Stomach (tissue), 9 donors: ENCODE measurements around the gene ALS2CL. TPM values are rescaled to one million over a fixed set of nuclear protein-coding genes. Genes with fewer than 3 reads are reported as not detected.

ENCODE experiments used
- DNase-seq, 2 donors: peaks; one replicate each; pipeline versions ENCODE4 v3.0.0 to v3.0.0-alpha.2; 2013 to 2019
- H3K27ac ChIP-seq, 5 donors: fragments of 200-600 bp in 4 of 5; sonication (generic) in 4 of 5; one replicate each; pipeline ENCODE4 v1.5.1; 2013 to 2019; ENCODE audit warnings: mild to moderate bottlenecking in 1 of 5, moderate library complexity in 1 of 5
- H3K27me3 ChIP-seq, 3 donors: fragments of 200-600 bp; sonication (generic); one replicate each; pipeline ENCODE4 v1.5.1; 2017 to 2019; ENCODE audit warnings: mixed run types in 1 of 3
- H3K36me3 ChIP-seq, 4 donors: fragments of 200-600 bp; sonication (generic); 1 replicate in 3 of 4; 2 replicates in 1 of 4; pipeline ENCODE4 v1.5.1; 2016 to 2019
- H3K4me1 ChIP-seq, 4 donors: fragments of 200-600 bp; sonication (generic); one replicate each; pipeline ENCODE4 v1.5.1; 2016 to 2019
- H3K4me3 ChIP-seq, 4 donors: fragments of 200-600 bp; sonication (generic) in 3 of 4; one replicate each; pipeline ENCODE4 v1.5.1; 2016 to 2019; ENCODE audit warnings: mild to moderate bottlenecking in 1 of 4
- H3K9me3 ChIP-seq, 4 donors: fragments of 200-600 bp; sonication (generic); one replicate each; pipeline ENCODE4 v1.5.1; 2016 to 2019
- CTCF ChIP-seq, 7 experiments: fragments of 450-650 bp in 4 of 7; fragments of 200-600 bp in 3 of 7; sonication (generic) in 3 of 7; IDR thresholded peaks; one replicate each; pipeline ENCODE4 v1.5.1; 2016 to 2019; ENCODE audit warnings: antibody characterized with exemption in 7 of 7, control low read depth in 2 of 7, mild to moderate bottlenecking in 1 of 7
- EP300 ChIP-seq: sonication (generic); formaldehyde crosslinking; IDR thresholded peaks from one replicate; pipeline ENCODE4 v1.6.1; 2017; ENCODE audit warnings: antibody characterized with exemption
- POLR2A ChIP-seq, 4 donors: fragments of 450-650 bp; IDR thresholded peaks; one replicate each; pipeline ENCODE4 v1.6.1; 2016; ENCODE audit warnings: antibody characterized with exemption in 4 of 4, control low read depth in 2 of 4, mild to moderate bottlenecking in 1 of 4, moderate library complexity in 1 of 4
- POLR2AphosphoS5 ChIP-seq, 3 donors: sonication (generic); formaldehyde crosslinking; IDR thresholded peaks; one replicate each; pipeline ENCODE4 v1.6.1; 2016; ENCODE audit warnings: antibody characterized with exemption in 3 of 3
- WGBS, 5 donors: extraction: QIAGEN DNeasy Blood & Tissue Kit in 3 of 5; methylation state at CpG; one replicate each; pipeline versions ENCODE4 v1.1.5 to v1.1.7; 2013 to 2018; 5-methylcytosine and 5-hydroxymethylcytosine counted together
- intact Hi-C: fragments of 100-400 bp; cut with DNase I; formaldehyde crosslinking; loops from one replicate; pipeline ENCODE4 v1.15.1; 2023; ENCODE audit warnings: low total_unique reads
- polyA plus RNA-seq, 3 donors: library from polyadenylated mRNA; stranded (reverse); fragments of 200-250 nt; gene quantifications; one replicate each; pipeline ENCODE4 v1.2.3, GENCODE V29; 2013
- total RNA-seq, 5 donors: library from RNA; depleted of rRNA; stranded (reverse); fragments of >200 nt; gene quantifications; one replicate each; pipeline versions ENCODE4 v1.1.0 to v1.2.3, GENCODE V29; 2014 to 2016
- donor health status: healthy with polysubstance abuse.
- donor health status: Bipolar disorder and iron deficiency.
- donor health status: healthy.

Gene ALS2CL
- total and polyA plus RNA-seq, 8 donors = 5.3 to 107 (median 47.8) TPM

DNA sequence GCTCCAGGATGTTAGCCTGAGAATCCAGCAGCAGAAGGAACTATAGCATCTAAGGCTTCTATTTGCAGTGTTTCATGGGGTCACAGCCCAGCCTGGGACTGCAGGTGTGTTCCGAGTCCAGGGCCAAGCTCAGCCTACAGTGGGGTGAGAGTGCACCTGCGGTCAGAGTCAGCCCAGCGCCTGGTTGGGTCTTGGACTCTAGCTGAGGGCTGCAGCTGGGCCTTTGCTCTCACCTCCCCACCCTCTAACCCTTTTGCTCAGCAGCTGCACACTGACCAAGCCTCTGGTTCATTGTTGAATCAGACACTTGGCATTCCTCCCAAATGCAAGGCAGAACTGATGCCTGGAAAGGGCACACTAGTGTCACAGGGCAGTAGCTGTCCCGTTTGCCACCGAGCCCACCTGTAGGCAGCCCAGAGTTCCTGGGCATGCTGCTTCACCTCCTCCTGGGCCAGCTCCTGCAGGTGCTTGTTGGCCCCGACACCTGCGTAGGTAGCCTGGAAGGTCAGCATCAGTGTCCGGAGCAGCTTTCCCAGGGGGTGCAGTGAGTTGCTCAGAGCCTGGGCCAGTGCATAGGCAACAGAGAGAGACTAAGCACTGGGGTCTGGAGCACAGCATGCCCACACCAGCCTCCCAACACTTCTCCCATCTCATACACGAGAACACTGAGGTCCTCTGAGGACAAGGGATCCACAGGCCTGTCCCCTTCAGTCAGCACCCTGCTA is 17.5 kb downstream of the ALS2CL start:
- Histone ChIP-seq H3K27ac (no peak overlapping the region), H3K27me3 (no peaks in the 10 kb centered on the region), H3K4me1 (peaks cover 0 to 14% (median 9%) of the 10 kb centered on the region in 4 donors), H3K36me3 (peaks cover 0 to 66% (median 31%) of the 10 kb centered on the region in 4 donors), H3K9me3 (no peaks in the 10 kb centered on the region), H3K4me3 (no peak overlapping the region)
- no peak for TF ChIP-seq POLR2AphosphoS5 (IDR thresholded peaks at IDR 0.05)
- no peak for TF ChIP-seq CTCF (IDR thresholded peaks at IDR 0.05)
- TF ChIP-seq POLR2A (IDR thresholded peaks at IDR 0.05) = no peak
- no peak for TF ChIP-seq EP300
- intact Hi-C loops = no loop called here
- WGBS, 5 donors = 68 to 80% (median 74%) methylated on average over 5 to 9 of the region's 9 CpGs
- no peak for DNase-seq

GRCh38 chr3:46675426-46675825 is 18.1 kb downstream of the ALS2CL start:
- Histone ChIP-seq H3K36me3 (peaks cover 0 to 67% (median 28%) of the 10 kb centered on the region in 4 donors), H3K4me3 (no peak overlapping the region), H3K4me1 (peaks cover 0 to 14% (median 9%) of the 10 kb centered on the region in 4 donors), H3K9me3 (no peaks in the 10 kb centered on the region), H3K27me3 (no peaks in the 10 kb centered on the region), H3K27ac (no peak overlapping the region)
- 88 to 100% (median 92%) methylated on average over 1 to 6 of the region's 6 CpGs for WGBS, 5 donors
- TF ChIP-seq POLR2A (IDR thresholded peaks at IDR 0.05) (no peak), POLR2AphosphoS5 (IDR thresholded peaks at IDR 0.05) (no peak)
- no peak for DNase-seq
- intact Hi-C loops = no loop called here

GRCh38 chr3:46674031-46674845 is 19.2 kb downstream of the ALS2CL start:
- Histone ChIP-seq H3K4me3 (no peak overlapping the region), H3K36me3 (peaks cover 0 to 56% (median 26%) of the 10 kb centered on the region in 4 donors), H3K27me3 (no peaks in the 10 kb centered on the region), H3K27ac (no peak overlapping the region), H3K9me3 (no peaks in the 10 kb centered on the region), H3K4me1 (peaks cover 0 to 14% (median 9%) of the 10 kb centered on the region in 4 donors)
- WGBS, 5 donors = 92 to 96% (median 94%) methylated on average over 11 to 12 of the region's 12 CpGs
- no peak for DNase-seq
- TF ChIP-seq POLR2A (IDR thresholded peaks at IDR 0.05) = no peak
- TF ChIP-seq EP300 = no peak
- TF ChIP-seq CTCF (IDR thresholded peaks at IDR 0.05) = no peak
- TF ChIP-seq POLR2AphosphoS5 (IDR thresholded peaks at IDR 0.05) = no peak
- intact Hi-C loops = no loop called here

DNA sequence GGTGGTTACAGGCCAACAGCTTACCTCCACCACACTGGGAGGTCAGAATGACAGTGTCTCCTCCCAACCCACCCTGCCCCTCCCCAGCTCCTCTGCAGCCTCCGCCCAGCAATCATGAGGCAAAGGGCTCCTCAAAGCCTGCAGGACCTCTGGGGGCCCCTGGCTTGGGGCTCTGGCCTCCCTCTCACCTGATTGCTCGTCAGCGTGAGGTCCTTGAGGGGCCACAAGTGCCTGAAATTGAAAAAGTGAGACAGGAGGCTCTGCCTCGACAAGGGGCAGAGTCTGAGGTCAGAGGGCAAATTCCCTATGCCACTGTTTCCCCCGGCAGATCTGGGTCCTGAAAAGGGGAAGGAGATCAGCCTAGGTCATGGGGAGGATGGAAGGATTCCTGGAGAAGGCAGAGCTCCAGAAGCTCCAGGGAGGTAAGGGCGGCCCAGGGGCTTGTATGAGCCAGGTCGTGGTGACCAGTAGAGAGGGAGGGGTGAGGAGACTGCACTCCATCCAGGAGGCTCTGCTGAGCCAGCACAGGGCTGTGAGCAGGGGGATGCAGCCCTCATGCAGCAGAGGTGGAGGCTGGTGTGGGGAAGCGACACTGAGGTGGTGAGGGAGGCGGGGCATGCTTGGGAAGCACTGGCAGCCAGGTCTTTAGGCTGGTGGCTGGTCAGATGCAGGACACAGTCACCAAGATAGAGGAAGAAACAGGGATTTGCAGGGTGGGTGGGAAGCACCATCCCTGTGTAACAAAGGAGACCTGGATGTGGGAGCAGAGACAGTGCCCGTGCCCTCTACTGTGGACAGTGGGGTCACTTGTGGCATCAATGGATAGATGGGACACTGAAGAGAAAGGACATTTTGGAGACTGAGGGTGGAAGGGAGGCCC is 20.1 kb downstream of the ALS2CL start:
- Histone ChIP-seq H3K36me3 (peaks cover 0 to 50% (median 26%) of the 10 kb centered on the region in 4 donors), H3K9me3 (no peaks in the 10 kb centered on the region), H3K4me3 (no peak overlapping the region), H3K27me3 (no peaks in the 10 kb centered on the region), H3K4me1 (peaks cover 0 to 14% (median 9%) of the 10 kb centered on the region in 4 donors), H3K27ac (no peak overlapping the region)
- 86 to 90% (median 87%) methylated on average over 10 of the region's 10 CpGs for WGBS, 5 donors
- DNase-seq = no peak
- TF ChIP-seq POLR2AphosphoS5 (IDR thresholded peaks at IDR 0.05) (no peak), EP300 (no peak), POLR2A (IDR thresholded peaks at IDR 0.05) (no peak), CTCF (IDR thresholded peaks at IDR 0.05) (no peak)
- intact Hi-C loops = no loop called here
